ENCODE measurements around the gene PRND.
A peak's percentile ranks its signal among the peaks of the same experiment; 100 is the strongest.

Gene PRND

DNA sequence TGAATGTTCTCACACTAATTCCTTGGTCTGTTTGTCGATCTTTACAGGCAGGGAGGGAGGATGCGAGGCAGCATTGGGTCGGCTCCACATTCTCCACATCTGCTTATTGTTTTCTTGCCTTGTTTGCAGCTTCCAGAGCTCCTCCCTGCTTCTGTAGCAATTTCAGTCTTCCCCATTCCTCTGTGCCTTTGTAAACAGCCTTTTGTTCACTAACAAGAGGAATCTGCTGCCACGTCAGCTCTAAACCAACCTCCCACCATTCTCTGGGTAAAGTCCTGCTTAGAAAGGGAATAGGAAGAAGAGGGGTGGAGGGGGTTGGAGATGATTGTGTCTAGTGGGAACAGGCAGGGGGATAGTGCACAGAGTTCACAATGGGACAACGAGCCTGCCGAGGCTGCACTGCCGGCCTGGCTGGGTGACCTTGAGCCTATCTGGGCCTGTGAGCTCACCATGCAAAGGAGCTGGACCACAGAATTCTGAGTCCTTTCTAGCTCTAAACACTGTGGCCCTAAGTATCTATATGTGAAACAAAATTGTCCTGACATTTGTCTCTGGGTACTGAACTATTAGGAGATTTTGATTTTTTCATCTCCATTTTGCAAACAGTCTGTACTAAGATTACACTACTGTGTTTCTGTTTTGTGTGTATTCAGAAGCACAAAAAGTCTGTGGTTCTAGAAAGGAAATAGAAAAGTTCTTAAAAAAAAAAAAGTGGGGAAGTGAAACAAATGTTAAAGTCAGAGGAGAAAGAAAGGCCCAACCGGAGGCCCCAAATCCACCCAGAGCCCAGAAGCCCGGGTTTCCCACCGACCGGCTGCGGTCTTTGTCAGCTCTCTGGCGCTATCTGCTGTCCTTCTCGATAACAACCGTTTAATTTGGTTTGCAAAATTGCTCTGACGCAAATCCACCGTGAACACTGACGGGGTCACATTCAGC is 1.4 kb upstream of the PRND start:
- H3K27me3 ChIP-seq (ENCODE audit: insufficient read depth, low read length): no peaks in the 10 kb centered on the region
- H3K9ac ChIP-seq (ENCODE audit: low read length): peak overlapping the region; percentile 34; the same call in 1 of the 2 replicates
- H3K36me3 ChIP-seq (ENCODE audit: insufficient read depth, low read length): no peaks in the 10 kb centered on the region; the same call in 1 of the 2 replicates
- peaks cover 14% of the 10 kb centered on the region for H3K4me1 ChIP-seq (ENCODE audit: insufficient read depth, low read length, severe bottlenecking)
- H3K9me2 ChIP-seq (ENCODE audit: low read depth, low read length): no peaks in the 10 kb centered on the region
- H2AFZ ChIP-seq (ENCODE audit: low read length): peak overlapping the region; percentile 96
- H3K9me3 ChIP-seq (ENCODE audit: low read length): no peaks in the 10 kb centered on the region
- no peaks in the 10 kb centered on the region for H4K20me1 ChIP-seq (ENCODE audit: insufficient read depth, low read length)
- peak overlapping the region; percentile 66 for H3K4me2 ChIP-seq (ENCODE audit: low read length)
- no peak for TF ChIP-seq EZH2 (IDR thresholded peaks at IDR 0.05; ENCODE audit: borderline replicate concordance, low read length)
- TF ChIP-seq, protein P1, sequence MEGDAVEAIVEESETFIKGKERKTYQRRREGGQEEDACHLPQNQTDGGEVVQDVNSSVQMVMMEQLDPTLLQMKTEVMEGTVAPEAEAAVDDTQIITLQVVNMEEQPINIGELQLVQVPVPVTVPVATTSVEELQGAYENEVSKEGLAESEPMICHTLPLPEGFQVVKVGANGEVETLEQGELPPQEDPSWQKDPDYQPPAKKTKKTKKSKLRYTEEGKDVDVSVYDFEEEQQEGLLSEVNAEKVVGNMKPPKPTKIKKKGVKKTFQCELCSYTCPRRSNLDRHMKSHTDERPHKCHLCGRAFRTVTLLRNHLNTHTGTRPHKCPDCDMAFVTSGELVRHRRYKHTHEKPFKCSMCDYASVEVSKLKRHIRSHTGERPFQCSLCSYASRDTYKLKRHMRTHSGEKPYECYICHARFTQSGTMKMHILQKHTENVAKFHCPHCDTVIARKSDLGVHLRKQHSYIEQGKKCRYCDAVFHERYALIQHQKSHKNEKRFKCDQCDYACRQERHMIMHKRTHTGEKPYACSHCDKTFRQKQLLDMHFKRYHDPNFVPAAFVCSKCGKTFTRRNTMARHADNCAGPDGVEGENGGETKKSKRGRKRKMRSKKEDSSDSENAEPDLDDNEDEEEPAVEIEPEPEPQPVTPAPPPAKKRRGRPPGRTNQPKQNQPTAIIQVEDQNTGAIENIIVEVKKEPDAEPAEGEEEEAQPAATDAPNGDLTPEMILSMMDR (IDR thresholded peaks at IDR 0.05; ENCODE audit: low read length): peak; percentile 87
- no peaks in the 10 kb centered on the region for H3F3A ChIP-seq (ENCODE audit: insufficient read depth, low read length)
- peak overlapping the region; percentile 67 for H3K27ac ChIP-seq (ENCODE audit: low read depth, low read length, poor library complexity, severe bottlenecking)
- peak overlapping the region; percentile 45 for H3K4me3 ChIP-seq (ENCODE audit: low read depth, low read length, poor library complexity, severe bottlenecking)
- H3K79me2 ChIP-seq (ENCODE audit: insufficient read depth, low read length): no peaks in the 10 kb centered on the region

DNA sequence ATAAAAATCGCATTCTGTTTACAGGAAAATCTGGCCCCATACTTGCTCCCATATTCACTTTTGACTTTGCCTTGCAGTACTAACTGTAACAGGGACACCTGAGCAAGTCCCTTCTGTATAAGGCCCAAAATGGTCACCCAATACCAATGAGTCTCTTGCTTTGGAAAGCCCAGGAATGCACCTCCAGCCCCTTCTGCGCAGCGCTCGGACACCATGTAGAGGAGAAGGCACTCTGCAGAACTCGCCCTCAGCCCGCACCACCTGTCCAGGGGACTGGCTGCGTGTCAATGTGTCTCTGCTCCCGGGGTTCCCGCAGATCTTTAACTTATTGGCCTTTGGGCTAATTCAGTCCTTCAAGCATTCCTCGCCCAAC is 746 bp upstream of the PRND start:
- no peaks in the 10 kb centered on the region for H3K9me3 ChIP-seq (ENCODE audit: low read length)
- no peaks in the 10 kb centered on the region for H3K27me3 ChIP-seq (ENCODE audit: insufficient read depth, low read length)
- peaks cover 14% of the 10 kb centered on the region for H3K4me1 ChIP-seq (ENCODE audit: insufficient read depth, low read length, severe bottlenecking)
- H3K36me3 ChIP-seq (ENCODE audit: insufficient read depth, low read length): no peaks in the 10 kb centered on the region; the same call in 1 of the 2 replicates
- H2AFZ ChIP-seq (ENCODE audit: low read length): peak overlapping the region; percentile 43
- no peaks in the 10 kb centered on the region for H4K20me1 ChIP-seq (ENCODE audit: insufficient read depth, low read length)
- TF ChIP-seq, protein P1 (IDR thresholded peaks at IDR 0.05; ENCODE audit: low read length): no peak
- no peak for TF ChIP-seq EZH2 (IDR thresholded peaks at IDR 0.05; ENCODE audit: borderline replicate concordance, low read length)
- H3K9me2 ChIP-seq (ENCODE audit: low read depth, low read length): no peaks in the 10 kb centered on the region
- H3K4me3 ChIP-seq (ENCODE audit: low read depth, low read length, poor library complexity, severe bottlenecking): peak overlapping the region; percentile 45
- H3K9ac ChIP-seq (ENCODE audit: low read length): peak overlapping the region; percentile 13; the same call in 1 of the 2 replicates
- H3K27ac ChIP-seq (ENCODE audit: low read depth, low read length, poor library complexity, severe bottlenecking): no peak overlapping the region
- H3F3A ChIP-seq (ENCODE audit: insufficient read depth, low read length): no peaks in the 10 kb centered on the region
- peak overlapping the region; percentile 66 for H3K4me2 ChIP-seq (ENCODE audit: low read length)
- H3K79me2 ChIP-seq (ENCODE audit: insufficient read depth, low read length): no peaks in the 10 kb centered on the region

DNA sequence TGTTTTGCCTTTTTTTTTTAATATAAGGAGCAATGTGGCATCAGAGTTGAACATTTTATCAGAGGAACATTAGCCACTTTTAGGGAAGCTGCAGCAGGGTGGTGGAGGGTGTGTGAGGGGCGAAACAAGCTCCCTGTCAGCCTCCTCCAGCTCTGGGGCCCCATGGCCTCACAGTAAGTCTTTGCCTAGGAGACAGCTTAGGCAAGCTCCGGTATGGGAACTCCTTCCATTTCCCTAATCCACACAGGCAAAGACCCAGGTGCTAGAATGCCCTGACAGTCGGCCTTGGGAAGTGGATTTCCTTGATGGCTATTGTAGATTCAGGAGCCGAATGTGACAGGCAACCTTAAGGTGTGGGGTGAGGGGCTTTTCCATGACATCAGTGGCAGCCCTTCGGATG is 862 bp downstream of the PRND start:
- Histone ChIP-seq H3K79me2 (ENCODE audit: insufficient read depth, low read length) (no peaks in the 10 kb centered on the region), H3K9me3 (ENCODE audit: low read length) (no peaks in the 10 kb centered on the region), H3K36me3 (ENCODE audit: insufficient read depth, low read length) (no peaks in the 10 kb centered on the region; the same call in 1 of the 2 replicates), H3K4me1 (ENCODE audit: insufficient read depth, low read length, severe bottlenecking) (peaks cover 25% of the 10 kb centered on the region), H4K20me1 (ENCODE audit: insufficient read depth, low read length) (no peaks in the 10 kb centered on the region), H2AFZ (ENCODE audit: low read length) (no peak overlapping the region), H3K4me3 (ENCODE audit: low read depth, low read length, poor library complexity, severe bottlenecking) (no peak overlapping the region), H3K27me3 (ENCODE audit: insufficient read depth, low read length) (no peaks in the 10 kb centered on the region), H3K9ac (ENCODE audit: low read length) (no peak overlapping the region), H3K27ac (ENCODE audit: low read depth, low read length, poor library complexity, severe bottlenecking) (no peak overlapping the region), H3F3A (ENCODE audit: insufficient read depth, low read length) (no peaks in the 10 kb centered on the region), H3K4me2 (ENCODE audit: low read length) (no peak overlapping the region), H3K9me2 (ENCODE audit: low read depth, low read length) (no peaks in the 10 kb centered on the region)
- TF ChIP-seq EZH2 (IDR thresholded peaks at IDR 0.05; ENCODE audit: borderline replicate concordance, low read length): no peak
- TF ChIP-seq, protein P1 (IDR thresholded peaks at IDR 0.05; ENCODE audit: low read length): no peak
